ENCODE results near the gene YBEY.
A peak's percentile ranks its signal among the peaks of the same experiment; 100 is the strongest.

Gene YBEY

DNA sequence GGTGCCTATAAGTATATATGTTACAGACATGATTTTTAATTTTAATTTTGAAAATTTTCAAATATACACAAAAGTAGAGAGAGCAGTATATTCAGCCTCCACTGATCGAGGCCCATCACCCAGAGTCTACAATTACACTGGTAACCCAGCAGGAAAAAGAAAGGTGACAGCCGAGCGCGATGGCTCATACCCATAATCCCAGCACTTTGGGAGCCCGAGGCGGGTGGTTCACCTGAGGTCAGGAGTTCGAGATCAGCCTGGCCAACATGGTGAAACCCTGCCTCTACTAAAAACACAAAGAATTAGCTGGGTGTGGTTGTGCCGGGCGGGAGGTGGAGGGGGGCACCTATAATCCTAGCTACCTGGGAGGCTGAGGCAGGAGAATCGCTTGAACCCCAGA is 1.4 kb downstream of the YBEY start:
- H3K4me3 ChIP-seq (ENCODE audit: control insufficient read depth, low read depth, low read length): peak overlapping the region; percentile 69
- no peak for DNase-seq (ENCODE audit: low read depth)
- TF ChIP-seq, protein P1, sequence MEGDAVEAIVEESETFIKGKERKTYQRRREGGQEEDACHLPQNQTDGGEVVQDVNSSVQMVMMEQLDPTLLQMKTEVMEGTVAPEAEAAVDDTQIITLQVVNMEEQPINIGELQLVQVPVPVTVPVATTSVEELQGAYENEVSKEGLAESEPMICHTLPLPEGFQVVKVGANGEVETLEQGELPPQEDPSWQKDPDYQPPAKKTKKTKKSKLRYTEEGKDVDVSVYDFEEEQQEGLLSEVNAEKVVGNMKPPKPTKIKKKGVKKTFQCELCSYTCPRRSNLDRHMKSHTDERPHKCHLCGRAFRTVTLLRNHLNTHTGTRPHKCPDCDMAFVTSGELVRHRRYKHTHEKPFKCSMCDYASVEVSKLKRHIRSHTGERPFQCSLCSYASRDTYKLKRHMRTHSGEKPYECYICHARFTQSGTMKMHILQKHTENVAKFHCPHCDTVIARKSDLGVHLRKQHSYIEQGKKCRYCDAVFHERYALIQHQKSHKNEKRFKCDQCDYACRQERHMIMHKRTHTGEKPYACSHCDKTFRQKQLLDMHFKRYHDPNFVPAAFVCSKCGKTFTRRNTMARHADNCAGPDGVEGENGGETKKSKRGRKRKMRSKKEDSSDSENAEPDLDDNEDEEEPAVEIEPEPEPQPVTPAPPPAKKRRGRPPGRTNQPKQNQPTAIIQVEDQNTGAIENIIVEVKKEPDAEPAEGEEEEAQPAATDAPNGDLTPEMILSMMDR (conservative IDR thresholded peaks at IDR 0.05; ENCODE audit: control insufficient read depth, insufficient read depth, low read depth, low read length): no peak

- no peak overlapping the region for H3K4me3 ChIP-seq (ENCODE audit: control insufficient read depth, low read depth, low read length)
- DNase-seq (ENCODE audit: low read depth): no peak
- TF ChIP-seq, protein P1 (conservative IDR thresholded peaks at IDR 0.05; ENCODE audit: control insufficient read depth, insufficient read depth, low read depth, low read length): no peak
Observed at GRCh38 chr21:46289655-46290179, 3.6 kb downstream of the YBEY start.

DNA sequence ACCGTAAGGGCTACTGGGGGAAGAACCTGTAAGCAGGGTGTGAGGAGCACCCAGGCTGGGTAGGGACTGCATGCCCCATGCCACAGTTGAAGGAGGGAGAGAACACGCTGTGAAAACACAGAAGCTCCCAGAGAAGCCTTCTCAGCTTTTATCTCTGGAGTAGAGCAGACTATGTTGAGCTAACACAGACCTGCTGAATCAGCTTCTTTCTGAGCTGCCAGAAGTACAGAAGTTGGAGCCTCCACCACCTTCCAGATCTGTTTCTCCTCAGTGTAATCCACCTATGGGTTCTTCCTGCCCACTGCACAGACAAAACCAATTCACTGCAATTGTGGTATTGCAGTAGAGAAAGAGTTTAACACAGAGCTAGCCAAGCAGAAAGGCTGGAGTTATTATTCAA is 5.4 kb downstream of the YBEY start:
- TF ChIP-seq, protein P1 (conservative IDR thresholded peaks at IDR 0.05; ENCODE audit: control insufficient read depth, insufficient read depth, low read depth, low read length): no peak
- DNase-seq (ENCODE audit: low read depth): no peak
- no peak overlapping the region for H3K4me3 ChIP-seq (ENCODE audit: control insufficient read depth, low read depth, low read length)

- peak; percentile 72 for DNase-seq (ENCODE audit: low read depth)
- no peak overlapping the region for H3K4me3 ChIP-seq (ENCODE audit: control insufficient read depth, low read depth, low read length)
- TF ChIP-seq, protein P1 (conservative IDR thresholded peaks at IDR 0.05; ENCODE audit: control insufficient read depth, insufficient read depth, low read depth, low read length): no peak
Observed at GRCh38 chr21:46294647-46295176, 8.6 kb downstream of the YBEY start.

DNA sequence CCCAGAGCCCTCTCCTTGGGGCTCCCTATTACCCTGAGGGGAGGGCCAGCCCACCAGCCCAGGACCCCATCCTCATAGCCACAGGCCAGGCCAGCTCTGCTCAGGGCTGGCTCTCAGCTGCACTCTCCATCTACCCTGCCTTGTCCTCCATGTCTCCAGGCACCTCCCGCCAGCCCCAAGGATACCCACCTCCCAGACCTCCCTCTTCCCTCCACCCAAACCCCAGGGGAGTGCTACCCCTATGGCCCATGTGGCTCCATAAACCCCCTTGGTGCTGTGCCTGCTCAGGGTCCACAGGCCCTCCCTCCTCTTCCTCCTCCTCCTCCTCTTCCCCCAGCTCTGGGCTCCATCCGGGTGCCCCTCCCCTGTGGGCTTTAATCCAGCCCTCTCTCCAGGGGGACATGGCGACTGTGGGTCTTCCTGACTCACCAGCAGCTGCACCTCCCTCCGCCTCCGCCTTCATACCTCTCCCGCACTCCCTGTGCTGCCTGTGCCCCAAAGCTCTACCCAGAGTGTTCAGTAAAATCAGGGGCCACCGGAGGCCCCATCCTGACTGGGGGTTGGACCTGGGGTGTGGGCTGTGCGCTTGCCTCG is 9.1 kb downstream of the YBEY start:
- DNase-seq (ENCODE audit: low read depth): peak; percentile 75
- H3K4me3 ChIP-seq (ENCODE audit: control insufficient read depth, low read depth, low read length): no peak overlapping the region
- TF ChIP-seq, protein P1 (conservative IDR thresholded peaks at IDR 0.05; ENCODE audit: control insufficient read depth, insufficient read depth, low read depth, low read length): no peak

DNA sequence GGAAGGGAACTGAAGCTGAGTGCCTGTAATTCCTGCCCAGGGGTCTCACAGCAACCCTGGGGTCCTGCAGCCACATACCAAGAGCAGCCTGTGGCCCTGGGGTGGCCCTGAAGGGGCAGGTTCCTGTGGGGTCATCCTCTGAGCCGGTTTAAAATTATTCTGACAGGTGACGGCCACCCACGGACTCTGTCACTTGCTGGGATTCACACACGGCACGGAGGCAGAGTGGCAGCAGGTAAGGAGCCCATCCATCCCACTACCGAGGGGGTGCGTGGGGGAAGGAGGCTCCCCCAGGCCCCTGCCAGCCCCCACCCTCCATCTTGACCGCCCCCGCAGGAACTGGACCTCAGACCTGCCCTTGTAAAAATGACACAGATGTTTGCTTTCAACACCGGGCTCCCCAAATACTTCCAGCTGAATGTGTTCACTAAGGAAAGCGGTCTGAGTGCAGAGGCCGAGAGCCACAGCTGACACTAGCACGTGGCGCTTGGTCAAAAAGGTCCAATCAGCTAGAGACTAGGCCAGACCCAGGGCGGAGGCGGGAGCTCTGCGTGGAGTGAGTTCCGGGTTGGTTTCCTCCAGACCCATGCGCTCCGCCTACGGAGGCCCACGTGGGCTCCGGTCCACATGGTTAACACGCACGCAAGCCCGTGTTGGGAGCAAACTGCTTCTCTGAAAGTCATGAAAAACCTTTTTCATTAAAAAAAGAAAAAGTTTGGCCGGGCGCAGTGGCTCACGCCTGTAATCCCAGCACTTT is 10.0 kb downstream of the YBEY start:
- no peak overlapping the region for H3K4me3 ChIP-seq (ENCODE audit: control insufficient read depth, low read depth, low read length)
- TF ChIP-seq, protein P1 (conservative IDR thresholded peaks at IDR 0.05; ENCODE audit: control insufficient read depth, insufficient read depth, low read depth, low read length): no peak

More for the DNA sequence above, 10.0 kb downstream of the YBEY start:
- DNase-seq (ENCODE audit: low read depth): peak; percentile 94
